RKO (cell line): Measurements from ENCODE around the gene PTPRR.
"Not testable (repeated sequence)": the region's sequence is repeated elsewhere in the genome, so short reads cannot be mapped to it uniquely, and the experiment has no call there.

Source experiments
- DNase-seq: peaks from one replicate; pipeline ENCODE4 v3.0.0-alpha.2; 2016; ENCODE audit warnings: low spot score

Gene PTPRR

DNA sequence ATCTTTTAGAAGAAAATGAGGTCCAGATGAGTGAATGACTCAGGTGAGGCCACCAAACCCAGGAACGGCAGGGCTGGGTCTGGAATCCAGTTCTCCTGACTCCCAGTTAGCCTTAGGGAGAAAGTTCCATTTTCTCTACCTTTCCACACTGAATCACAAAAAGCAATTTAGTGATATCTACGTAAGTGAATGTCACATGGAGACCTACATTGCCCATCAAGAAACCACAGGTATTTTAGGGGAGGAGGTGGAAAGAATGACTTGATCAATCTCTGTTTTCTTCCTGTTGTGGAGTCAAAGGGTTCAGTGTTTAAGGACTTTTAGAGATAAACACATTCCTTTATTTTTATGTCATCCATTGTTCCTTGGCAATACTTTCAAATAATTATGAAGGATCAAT is 176.4 kb downstream of the PTPRR start:
- DNase-seq: no peak

DNA sequence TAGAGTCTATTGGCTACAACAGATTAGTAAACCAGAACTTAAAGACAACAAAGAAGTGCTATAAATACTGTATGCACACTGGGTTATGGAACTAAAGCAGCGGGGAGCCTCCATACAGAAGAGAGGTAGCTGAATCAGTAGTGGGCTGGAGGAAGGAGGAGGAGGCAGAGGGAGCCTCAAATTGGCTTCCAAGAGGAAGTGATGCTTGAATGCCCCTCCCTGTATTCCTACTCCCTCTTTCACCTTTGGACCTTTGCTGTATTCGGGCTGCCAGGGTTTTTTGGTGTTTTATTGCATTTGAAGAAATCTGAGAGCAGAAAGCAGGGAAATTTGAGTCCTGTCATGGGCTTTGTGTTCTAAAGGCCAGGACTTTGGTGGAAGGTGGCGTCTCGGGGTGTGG is 179.3 kb downstream of the PTPRR start:
- DNase-seq: no peak

DNA sequence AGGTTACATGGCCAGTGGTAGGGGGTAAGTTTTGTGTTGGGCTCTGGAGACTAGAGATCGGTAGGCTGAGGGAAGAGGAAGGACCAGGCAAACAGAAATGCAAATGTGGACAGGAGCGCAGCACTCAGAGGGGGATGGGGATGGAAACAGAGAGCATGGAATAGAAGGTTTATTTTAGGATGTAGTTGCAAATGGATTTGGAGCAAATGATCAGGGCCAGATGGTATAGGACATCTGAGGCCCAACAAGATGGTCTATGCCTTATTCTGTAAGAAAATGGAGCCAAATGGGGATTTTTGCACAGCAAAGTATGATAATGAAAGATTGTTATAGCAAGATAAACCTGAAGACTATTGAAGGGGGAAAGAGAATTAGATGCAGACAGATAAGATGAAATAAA is 180.8 kb downstream of the PTPRR start:
- DNase-seq: no peak

DNA sequence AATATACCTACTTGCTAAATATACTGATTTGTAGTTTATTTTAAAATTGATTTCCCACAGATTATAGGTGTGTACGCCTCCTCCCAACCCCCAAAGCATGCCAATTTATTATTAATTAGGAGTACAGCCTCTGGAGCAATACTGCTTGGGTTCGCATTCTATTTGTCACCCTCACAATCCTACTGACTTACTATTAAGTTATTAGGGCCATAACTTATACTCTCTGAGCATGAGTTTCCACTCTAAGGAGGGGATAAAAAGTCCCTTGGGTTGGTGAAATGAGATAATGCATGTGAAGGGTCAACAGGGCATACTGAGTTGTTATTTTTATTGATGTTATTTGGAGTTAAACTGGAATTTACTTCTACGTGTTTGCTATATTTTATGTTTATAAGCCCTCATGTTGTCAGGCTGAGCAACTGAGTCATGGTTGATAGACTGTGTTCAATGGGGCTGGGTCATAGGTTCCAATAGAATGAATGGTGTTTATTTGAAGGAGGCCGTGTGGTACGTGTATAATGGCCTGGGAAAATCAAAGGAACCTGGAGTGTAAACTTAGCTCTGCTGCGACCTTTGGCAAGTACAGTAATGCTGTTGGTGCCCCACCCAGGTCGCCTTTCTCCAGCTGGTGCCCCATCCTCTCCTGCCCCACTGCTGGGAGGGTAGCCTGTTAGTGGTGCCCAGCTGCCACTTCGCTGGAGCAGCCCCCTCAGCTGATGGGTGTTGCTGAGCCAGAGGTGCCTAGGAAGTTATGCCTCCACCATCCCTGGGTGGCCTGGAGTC is 184.0 kb downstream of the PTPRR start:
- DNase-seq: no peak

DNA sequence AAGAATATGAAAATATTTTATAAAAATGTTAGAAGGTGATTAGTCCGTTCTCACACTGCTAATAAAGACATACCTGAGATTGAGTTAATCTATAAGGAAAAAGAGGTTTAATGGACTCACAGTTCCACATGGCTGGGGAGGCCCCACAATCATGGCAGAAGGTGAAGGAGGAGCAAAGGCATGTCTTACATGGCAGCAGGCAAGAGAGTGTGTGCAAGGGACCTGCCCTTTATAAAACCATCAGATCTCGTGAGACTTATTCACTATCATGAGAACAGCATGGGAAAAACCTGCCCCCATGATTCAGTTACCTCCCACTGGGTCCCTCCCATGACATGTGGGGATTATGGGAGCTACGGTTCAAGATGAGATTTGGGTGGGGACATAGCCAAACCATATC is 185.3 kb downstream of the PTPRR start:
- not testable (repeated sequence) for DNase-seq

DNA sequence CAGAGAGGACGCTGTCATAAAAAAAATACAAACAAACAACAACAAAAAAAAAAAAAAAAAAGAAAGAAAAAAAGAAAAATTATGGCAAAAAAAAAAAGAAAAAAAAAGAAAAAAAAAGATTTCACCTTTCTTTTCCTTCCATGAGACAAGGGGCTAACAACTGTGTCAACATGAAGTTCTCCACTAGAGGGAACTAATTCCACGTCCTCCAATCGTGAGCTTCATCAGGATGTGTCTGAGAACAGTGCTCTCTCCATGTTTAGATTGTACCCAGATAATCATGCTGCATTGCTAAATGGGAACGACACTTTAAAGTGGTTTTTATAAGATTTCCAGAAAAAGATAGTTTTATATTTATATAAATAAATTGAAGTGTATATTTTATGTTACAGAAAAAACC is 187.2 kb downstream of the PTPRR start:
- peak; percentile 80 for DNase-seq

DNA sequence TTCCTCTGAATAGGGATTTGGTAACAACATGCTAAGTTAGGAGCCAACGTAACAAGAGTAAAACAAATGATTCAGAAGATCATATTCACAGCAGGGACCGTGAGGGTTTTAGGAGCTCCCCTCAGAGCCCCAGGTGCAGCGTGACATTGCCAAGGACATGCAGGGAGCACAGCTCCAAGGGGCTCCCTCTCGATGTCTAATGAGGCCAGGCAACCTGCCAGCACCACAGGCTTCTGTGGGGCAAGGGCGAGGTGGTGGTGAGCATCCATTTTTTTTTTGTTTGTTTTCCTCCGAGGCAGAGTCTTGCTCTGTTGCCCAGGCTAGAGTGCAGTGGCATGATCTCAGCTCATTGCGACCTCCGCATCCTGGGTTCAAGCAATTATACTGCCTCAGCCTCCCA is 188.3 kb downstream of the PTPRR start:
- no peak for DNase-seq

DNA sequence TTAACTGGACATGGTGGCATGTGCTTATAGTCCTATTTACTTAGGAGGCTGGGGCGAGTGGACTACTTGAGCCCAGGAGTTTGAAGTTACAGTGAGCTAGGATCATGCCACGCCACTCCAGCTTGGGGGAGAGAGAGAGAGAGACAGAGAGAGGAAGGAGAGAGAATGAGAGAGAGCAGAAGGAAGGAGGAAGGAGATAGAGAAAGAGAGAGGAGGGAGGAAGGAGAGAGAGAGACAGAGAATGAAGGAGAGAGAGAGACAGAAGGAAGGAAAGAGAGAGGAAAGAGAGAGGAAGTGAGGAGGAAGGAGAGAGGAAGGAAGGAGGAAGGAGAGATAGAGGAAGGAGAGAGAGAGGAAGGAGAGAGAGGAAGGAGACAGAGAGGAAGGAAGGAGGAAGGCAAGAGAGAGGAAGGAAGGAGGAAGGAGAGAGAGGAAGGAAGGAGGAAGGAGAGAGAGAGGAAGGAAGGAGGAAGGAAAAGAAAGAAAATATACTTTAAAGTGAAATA is 189.8 kb downstream of the PTPRR start:
- no peak for DNase-seq

DNA sequence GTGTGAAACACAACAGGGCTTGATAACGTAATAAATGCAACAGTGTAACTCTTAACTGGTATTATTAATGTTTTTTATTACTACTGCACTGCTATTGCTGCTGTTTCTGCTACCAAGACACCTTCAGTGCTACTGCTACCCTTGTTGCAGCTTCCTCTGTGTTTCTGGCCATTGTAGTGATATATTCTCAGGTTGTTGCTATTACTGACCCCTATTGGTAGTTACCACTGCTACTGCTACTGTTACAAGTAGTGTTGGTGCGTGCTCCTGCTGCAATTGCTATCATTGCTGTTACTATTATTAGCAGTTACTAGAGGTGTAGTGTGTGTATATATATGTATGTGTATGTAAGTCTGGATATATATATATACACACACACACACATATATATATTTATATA is 196.1 kb downstream of the PTPRR start:
- DNase-seq: peak; percentile 39

DNA sequence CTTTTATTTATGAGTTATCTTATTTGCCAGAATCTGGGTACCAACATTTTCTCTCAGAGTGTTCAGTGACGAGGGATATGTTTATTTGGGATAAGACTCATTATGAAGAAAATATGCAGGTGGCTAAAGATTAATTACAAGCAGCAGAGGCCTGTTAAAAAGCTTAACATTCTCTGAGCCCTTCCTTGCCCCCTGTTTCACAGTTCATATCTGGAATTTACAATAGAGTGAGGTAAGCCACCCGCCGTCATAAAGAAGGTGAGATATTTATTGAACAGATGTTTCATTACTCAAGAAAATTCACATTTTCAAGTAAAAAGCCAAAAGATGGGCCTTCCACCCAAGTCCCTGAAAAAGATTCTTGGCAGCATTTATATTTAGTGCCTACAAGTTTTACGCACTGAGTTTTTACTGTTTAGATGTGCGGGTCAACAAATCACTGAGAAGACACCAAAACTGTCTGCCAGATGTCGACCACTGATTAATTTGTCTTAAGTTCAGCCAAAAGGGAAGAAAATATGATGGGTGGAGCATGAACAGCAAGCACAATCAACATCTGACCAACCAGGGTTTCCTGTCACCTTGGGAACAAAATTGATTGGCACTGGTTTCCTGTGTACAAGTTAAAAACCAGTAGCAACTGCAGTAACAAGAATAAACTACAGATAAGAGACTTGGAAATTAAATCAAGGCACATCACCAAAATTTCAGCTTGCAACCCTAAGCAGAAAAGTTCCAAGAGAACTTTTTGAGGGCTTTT is 197.8 kb downstream of the PTPRR start:
- no peak for DNase-seq

DNA sequence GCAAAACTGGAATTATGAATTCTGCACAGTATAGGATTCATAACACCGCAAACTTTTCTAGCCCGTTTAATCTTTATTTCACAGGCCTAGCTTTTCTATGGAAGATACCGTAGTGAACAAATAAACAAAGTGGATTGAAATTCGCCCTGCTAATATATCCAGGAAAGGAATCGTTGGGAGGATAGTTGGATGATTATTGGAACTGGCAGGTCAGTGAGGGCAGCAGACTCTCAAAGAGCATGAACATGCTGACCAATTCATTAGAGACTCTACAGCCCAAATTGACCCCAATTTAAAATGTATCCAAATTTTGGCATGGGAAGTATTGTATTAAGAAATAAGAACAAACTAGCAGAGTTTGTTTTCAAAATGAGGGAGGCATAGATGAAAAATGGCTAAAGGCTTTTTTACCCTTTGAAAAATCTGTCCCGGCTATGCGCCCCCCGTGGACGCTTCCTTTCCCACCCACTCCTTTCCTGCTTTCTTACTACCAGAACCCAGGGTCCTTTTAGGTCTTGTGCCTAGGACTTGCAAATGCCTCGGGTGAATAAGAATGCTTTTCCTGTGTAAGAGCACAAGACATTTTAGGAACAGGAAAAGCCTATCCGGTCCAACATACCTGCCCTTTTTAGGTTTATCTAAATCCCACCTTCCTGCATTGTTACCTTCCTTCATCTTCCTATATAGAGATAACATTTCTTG is 198.7 kb downstream of the PTPRR start:
- no peak for DNase-seq

DNA sequence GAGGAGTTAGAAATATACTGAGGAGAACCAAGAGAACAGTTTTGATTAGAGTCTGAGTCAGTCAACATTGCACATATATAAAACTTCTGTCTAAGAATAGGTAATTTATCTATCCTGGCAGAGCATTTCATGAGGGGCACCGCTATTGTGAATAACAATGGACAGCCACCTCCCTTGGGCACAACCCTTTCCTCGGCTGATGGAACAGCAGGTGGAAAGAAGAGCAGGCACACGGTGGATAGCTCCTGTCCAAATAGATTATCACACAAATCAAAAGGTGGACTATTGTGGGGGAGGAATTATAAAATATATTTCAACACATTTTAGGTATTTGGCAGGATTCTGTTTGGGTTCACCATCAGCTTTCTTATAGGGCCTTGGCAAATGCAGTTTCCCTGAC is 199.3 kb downstream of the PTPRR start:
- DNase-seq: no peak

DNA sequence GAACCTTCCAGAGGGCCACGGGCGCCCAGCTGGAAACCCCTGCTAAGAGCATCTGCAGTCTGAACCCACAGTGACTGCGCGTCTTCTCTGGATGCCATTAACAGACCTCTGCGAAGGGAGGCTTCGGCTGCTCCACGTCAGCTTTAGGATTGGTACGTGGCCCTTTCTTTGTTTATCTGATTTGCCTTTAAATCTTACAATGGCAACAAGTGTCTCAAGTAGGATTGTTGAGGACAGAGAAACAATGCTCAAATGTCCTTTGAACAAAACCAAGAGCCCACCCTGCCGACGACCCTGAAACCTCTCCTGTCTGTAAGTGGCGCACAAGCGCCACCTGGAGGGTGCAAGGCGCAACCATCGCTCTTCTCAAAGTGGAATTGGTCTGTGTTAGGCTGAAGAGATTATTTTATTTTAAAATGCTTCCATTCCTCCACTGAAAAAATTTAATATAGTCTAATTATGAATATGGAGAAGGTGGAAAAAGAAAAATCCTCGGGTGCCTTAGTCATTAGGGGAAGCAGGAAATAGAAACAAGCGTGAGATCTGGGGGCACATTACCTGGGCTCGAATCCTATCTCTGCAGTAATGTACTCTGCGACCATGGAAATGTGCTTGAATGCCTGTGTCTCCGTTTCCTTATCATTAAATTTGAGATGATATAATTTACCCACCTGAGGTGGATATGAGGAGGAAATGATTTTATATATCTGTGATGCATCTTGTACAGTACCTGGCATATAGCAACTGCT is 200.7 kb downstream of the PTPRR start:
- peak; percentile 19 for DNase-seq

DNA sequence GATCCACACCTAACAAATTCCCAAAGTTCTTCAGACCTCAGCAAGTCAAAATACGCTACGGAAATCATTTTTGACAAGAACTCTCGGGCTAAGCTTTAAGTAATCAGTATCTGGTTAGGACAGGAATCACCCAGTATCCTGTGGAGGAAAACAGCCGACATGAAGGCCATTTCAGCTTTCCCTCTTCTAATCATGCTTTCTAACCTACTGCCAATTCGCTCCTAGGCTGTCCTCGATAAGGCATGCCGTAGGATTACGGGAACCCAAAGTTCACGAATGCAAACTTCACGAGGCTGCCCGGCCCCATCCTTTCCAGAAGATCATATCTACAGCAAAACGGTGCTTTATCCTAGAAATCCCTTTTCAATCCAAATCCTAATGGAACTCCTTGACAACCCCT is 201.5 kb downstream of the PTPRR start:
- DNase-seq: no peak

DNA sequence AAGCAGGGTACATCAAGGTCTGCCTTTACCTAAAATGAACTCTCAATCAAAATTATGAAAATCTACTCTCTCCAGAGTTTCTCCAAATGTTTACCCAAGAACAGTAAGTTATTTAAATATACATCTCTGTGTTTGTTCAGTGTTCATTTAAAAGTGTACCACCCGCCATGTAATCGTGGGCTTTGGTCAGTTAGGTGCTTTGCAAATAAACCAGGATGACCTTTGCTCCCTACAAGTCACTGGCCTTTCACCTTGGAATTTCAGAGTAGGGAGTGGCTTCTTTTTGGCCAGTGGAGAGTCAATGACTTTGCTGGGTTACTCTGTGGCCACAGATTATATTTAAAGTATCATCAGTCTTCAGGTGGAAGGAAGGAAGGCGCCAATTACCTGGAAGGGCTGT is 208.7 kb downstream of the PTPRR start:
- no peak for DNase-seq

DNA sequence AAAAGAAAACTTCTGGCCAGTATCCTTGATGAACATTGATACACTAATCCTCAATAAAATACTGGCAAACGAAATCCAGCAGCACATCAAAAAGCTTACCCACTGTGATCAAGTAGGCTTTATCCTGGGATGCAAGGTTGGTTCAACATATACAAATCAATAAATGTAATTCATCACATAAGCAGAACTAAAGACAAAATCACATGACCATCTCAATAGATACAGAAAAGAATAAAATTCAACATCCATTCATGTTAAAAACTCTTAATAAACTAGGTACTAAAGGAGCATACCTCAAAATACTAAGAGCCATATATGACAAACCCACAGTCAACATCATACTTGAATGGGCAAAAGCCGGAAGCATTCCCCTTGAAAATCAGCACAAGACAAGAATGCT is 211.5 kb downstream of the PTPRR start:
- no peak for DNase-seq

DNA sequence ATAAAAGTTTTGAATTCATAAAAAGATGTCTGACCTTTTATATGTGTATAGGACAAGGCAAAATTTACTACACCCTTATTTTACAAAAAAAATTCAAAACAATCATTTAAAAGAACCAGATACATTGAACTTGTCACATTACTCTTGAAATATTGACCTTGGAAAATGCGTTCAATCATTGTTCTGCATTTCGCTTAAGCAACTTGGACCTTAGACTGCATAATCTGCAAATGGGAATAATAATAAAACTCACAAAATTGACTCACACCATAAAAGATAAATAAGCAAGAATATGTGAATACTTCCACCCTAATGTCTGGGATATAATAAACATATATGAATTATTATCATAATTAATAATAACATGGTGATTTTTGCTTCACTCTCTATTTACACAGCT is 213.9 kb downstream of the PTPRR start:
- no peak for DNase-seq

DNA sequence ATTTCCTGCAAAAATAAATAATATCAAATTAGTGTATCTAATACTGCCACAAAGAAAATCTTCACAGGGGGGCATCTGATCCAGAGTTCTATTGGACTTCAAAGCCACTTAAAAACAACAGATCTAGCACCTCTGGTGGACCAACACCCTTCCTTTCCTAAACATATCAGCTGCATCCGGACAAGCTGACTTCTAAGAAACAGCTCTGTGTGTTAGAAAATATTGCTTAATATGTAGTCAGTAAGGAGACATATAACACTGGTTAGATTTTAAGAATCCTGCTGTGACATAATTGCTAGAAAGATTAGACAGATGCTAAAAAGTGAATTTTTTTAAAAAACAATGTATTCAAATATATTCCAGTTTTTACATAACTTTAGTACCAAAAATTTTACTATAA is 222.2 kb downstream of the PTPRR start:
- no peak for DNase-seq

DNA sequence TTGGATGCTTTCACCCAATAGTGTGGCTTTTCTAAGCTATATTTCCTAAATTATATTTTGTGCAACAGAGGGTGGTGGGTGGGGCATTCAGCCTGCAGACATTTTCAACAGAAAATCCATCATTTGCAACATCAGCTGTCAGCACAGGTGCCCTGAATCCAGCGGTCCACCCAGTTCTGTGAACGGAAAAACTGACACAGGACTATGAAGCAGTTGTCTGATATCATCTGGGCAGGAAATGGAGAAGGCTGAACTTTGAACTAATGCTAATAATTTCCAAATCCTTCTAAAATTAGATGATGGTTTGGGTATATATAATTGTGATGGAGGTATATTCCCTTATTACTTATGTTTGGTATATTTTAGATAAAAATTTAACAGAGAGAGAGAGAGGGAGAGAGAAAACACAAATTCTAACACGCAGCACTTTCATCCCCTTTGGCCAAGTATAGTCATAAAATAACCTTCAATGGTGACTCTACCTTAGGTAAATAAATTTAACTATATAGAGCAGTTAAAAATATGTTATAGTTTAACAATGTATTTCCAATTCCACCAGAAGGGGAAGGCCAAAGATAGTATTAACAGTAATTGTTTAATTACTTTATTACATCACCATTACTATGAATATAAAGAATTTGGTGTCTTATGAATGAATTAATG is 225.0 kb downstream of the PTPRR start:
- DNase-seq: no peak

DNA sequence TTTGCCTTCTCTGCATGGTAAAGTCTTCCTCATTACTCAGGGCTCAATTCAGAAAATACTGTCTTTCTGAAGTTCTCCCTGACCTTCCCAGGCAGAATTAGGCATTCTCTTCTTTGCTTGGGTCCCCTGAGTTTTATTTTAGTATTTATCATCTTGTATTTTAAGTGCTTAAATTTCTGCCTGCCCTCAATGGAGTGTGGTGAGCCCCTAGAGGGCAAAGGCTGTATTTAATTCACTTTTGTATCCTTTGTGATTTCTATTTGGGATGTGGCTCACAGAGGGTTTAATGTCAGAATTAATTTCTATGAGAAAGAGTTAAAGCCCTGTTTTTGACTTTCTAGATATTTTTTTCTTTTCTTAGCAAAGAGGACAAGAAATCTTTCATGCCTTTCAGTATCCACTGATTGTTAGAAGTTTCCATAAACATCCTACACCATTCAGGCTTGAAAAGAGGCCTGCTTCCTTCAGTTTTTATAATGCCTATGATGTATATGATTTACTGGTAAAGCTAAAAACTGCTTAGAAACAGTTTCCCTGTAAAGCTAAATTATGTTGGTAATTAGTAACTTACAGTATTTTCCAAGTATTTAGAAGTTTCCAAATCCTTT is 227.8 kb downstream of the PTPRR start:
- DNase-seq: peak; percentile 51

DNA sequence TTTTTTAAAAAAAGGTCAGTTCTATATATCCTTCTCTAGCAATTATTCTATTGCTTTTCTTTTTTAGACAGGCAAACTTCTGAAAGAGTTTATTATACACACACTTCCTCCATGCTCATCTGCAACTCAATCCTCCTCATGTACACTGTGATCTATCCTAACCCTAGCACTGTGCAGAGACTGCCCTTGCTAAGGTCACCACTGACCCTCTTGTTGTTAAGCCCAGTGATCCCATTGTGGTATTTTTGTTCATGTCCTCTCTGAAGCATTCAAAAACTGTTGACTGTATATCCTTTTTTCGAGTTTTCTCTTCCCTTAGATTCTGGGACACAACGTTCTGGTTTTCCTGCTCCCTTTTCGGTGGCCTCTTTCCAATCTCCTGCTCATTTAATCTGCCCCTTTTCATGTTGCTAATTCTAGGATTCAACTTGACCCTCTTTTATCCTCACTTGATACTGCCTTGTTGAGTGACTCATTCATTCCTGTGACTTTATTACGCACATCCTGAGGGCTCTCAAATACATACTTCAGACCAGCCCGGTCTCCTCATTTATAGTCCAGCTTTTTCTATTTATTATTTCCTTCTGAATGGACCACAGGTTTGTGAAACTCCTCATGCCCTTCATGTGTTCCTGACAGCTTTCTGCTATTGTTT is 229.4 kb downstream of the PTPRR start:
- DNase-seq: no peak
